Fibroblast of villous mesenchyme (primary cell): ENCODE results near the gene CDH4. TPM values are rescaled to one million over a fixed set of nuclear protein-coding genes. Genes with fewer than 3 reads are reported as not detected.

Experiments
- DNase-seq: peaks from one replicate; pipeline ENCODE4 v3.0.0-alpha.2; 2010; ENCODE audit warnings: low read depth
- H3K4me3 ChIP-seq: 2 replicates; pipeline ENCODE4 v1.5.1; 2011; ENCODE audit warnings: low read depth, mild to moderate bottlenecking, low read length
- CTCF ChIP-seq: IDR thresholded peaks from 2 replicates; pipeline ENCODE4 v1.5.1; 2012; ENCODE audit warnings: low read depth, mild to moderate bottlenecking, low read length; ENCODE audit not compliant: insufficient read depth
- total RNA-seq: library from RNA; depleted of rRNA; stranded (reverse); fragments of >200 nt; gene quantifications from 2 replicates; pipeline ENCODE4 v1.2.3, GENCODE V29; 2012

CDH4 gene
- total RNA-seq, 1 donor: 1.7 TPM

- DNase-seq: no peak
- no peak for TF ChIP-seq CTCF
- no peak overlapping the region for H3K4me3 ChIP-seq
Observed at GRCh38 chr20:61737346-61737745, 485.3 kb downstream of the CDH4 start.

GRCh38 chr20:61737812-61738443 lies 485.9 kb downstream of the CDH4 start:
- no peak for TF ChIP-seq CTCF
- no peak for DNase-seq
- H3K4me3 ChIP-seq: no peak overlapping the region

- TF ChIP-seq CTCF: no peak
- no peak overlapping the region for H3K4me3 ChIP-seq
- no peak for DNase-seq
Observed at GRCh38 chr20:61738601-61739069, 486.6 kb downstream of the CDH4 start.

- DNase-seq: no peak
Observed at GRCh38 chr20:61739086-61739831, 487.2 kb downstream of the CDH4 start.

GRCh38 chr20:61739832-61740118 lies 487.7 kb downstream of the CDH4 start:
- H3K4me3 ChIP-seq: no peak overlapping the region
- TF ChIP-seq CTCF: no peak
- DNase-seq: no peak

More at GRCh38 chr20:61739086-61739831, 487.2 kb downstream of the CDH4 start:
- no peak for TF ChIP-seq CTCF
- H3K4me3 ChIP-seq: no peak overlapping the region

GRCh38 chr20:61742097-61742825 lies 490.2 kb downstream of the CDH4 start:
- peak; percentile 14 for DNase-seq
- no peak for TF ChIP-seq CTCF
- no peak overlapping the region for H3K4me3 ChIP-seq
